Measurements from ENCODE around the gene ACAP2.

Gene ACAP2

DNA sequence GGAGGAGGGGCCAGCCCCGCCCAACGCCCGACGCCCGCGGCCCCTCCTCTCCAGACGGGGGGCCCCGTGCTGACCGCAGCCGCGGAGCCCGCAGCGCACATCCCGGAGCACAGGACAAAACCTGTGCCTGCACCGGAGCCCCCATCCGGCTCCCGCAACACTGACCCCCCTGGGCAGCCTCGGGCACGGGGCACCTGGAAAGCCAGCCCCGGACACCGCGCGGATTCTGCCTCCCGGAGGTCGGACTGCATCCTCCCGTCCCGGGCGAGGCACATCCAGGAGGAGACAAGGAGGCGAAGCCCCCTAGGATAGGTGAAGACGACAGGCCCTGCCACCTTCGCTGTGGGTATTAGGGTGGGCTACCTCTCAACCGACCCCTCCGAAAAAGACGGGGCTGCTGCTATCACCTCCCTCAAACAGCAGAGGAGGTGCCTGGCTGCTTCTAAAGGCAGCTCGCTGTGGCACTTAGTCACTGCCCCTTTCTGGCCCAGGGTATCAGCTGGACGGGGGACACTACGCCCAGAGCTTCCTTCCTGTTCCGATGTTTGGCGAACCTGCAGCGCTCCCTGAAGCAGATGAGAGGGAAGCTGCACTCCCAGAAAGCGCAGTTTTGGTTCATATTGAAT is 182.4 kb downstream of the ACAP2 start:
- DNase-seq (ENCODE audit: low read depth in 3 of 3) = no peak

DNA sequence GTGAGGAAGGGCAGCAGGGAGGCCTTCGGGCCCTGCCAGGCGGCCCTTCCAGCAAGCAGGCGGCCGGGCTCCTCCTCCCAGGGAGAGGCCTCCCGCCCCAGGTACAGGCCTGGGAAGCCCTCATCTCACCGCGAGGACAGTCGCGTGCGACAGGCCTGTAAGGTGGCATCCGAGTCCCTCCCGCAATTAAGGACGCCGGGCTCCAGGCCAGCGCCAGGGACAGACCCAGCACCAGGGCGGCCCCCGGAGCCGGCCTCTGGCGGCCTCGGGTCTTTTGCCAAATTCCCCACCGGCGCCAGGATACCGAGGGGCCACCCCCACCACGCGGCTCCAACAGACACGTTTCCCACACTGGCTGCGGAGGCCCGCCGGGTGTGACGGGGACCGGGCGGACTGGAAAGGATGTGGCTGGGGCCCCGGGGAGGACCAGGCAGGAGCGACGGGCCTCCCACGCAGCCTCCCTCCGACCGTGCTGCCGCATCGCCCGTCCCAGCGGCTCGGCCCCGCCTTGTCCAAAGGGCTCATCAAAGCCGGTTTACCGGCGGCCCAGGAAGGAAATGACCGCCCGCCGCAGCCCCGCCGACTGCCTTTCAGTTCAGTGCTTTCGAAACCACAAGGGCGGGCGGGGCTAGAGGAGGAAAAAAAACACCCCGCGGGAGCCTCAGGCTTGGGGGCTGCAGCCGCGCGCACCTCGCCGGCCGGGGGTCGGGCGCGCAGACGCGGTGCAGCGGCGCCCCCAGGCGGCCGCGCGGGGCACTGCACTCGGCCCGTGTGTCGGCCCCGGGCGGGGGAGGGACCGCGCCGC is 183.1 kb downstream of the ACAP2 start:
- DNase-seq (ENCODE audit: low read depth in 3 of 3) = peak; percentile 70 to 84 (median 72)

DNA sequence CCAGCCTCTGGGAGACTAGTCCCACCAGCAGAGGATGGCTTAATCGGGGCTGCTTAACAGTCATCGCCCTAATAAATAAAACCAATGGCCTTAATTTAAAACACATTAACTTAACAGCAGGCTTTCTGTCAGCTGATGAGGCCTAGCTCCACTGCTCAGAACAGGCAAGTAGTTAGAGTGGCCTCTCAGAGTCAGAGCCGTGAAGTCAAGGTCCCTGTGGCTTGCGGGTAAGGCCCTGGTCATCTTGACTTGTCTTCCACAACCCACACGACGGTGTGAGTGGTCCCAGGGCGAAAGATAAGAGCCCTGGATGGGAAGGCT is 183.7 kb downstream of the ACAP2 start:
- DNase-seq (ENCODE audit: low read depth in 3 of 3) = no peak

DNA sequence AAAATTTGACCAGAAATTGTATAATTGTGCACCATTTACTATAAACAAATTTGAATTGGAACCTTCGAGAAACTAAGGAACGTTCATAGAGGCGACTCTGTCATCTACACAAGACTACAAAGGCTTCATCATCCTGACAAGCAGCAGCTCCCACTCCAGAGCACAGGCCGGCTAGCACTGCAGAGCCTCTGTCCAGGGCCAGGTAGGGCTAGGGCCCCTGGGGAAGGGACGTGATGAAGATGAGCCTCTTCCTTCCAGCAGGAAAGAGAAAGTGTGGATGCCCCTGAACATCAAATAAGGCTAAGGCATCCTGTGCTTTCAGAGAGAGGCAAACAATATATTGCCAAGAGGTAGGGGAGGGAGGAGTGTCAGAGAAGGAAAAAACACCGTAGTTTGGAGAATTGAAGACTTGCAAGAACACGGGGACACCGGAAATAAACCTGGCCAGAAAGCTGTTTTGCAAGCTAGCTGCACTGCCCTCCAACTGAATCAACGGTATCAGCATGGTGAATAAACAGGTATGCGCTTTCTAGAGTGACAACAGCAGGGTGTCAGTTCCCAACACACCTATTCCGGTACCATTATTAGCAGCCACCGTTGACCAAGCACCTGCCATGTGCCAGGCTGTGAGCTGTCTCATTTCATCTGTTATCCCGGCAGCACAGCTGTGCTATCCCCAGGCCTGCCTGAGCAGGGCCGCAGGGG is 184.2 kb downstream of the ACAP2 start:
- no peak for DNase-seq (ENCODE audit: low read depth in 3 of 3)

DNA sequence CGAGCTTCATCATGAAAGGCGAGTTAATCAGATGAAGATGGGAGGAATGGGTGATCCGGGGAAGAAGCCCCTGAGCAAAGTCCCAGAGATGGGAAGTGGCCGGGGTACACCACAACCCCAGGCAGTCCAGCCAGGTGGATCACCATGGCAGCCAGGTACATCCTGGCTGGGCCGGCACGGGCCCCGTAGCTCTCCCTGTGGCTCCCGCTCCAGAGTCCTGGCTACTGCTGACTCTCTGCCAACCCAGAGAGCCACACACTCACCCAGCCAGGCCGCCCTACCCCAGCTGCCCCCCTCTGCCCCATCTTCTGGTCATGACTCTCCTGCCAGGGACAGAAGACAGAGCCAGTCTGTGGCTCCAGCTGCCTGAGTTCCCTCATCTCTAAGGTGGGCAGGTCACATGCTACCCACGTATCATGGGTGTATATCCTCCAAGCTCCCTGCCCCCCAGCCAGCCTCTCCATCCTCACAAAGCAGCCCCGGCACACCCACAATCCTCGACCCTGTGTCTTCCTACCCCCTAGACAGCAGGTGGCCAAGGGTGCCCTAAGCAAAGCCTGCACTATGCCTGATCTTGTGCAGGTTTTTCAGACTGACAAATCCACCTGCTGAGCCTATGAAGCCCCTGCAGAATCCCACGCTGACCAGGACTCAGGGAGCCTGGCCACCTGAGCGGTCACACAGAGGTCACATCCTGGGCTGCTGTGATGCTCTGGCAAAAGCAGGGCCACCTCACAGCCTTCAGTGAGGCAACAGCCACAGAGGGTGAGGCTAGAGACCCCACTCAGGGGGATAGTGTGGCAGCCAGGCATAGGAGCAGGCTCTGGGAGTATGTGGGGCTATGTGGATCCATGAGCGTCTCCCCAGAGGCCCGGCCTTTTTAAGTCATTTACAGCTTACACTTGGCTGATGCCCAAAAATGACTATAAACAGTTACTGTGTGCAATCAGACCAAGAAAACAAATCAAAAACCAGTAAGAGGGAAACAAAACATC is 185.1 kb downstream of the ACAP2 start:
- DNase-seq (ENCODE audit: low read depth in 3 of 3) = no peak

DNA sequence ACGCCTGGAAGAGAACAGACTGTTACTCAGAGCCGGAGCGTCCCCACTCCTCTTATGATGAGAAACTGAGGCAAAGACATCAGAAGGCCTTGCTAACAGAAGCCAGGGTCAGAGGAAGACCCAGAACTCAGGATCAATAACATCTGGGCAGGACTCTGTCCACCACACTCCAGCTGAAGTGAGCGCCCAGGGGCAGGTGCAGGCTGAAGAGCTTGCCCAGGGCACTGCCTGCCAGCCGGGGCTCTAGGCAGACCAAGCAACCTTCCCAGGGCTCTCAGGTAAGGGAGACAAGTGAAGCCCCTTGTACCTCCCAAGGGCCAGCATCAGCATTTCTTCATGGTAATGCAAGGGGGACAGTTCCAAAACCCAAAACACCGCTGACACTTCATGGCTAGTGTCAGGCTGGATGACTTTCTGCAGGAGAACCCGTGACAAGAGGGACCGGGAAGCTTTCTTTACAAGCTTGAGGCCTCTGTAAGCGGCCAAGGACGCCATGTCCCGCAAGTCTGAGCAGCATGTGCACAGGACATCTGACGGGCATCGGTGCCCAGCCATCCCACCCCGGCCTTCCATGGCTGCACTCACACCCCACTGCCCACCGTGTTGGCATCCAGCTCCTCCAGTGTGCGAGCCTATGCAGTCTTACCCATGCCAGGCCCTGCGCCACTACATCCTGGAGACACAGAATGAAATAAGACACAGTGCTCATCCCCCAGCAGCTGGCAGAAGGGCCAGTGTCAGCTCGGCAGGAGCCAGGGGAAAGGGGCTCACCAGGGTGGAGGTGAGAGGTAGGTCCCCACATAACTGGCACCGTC is 186.0 kb downstream of the ACAP2 start:
- no peak for DNase-seq (ENCODE audit: low read depth in 3 of 3)

DNA sequence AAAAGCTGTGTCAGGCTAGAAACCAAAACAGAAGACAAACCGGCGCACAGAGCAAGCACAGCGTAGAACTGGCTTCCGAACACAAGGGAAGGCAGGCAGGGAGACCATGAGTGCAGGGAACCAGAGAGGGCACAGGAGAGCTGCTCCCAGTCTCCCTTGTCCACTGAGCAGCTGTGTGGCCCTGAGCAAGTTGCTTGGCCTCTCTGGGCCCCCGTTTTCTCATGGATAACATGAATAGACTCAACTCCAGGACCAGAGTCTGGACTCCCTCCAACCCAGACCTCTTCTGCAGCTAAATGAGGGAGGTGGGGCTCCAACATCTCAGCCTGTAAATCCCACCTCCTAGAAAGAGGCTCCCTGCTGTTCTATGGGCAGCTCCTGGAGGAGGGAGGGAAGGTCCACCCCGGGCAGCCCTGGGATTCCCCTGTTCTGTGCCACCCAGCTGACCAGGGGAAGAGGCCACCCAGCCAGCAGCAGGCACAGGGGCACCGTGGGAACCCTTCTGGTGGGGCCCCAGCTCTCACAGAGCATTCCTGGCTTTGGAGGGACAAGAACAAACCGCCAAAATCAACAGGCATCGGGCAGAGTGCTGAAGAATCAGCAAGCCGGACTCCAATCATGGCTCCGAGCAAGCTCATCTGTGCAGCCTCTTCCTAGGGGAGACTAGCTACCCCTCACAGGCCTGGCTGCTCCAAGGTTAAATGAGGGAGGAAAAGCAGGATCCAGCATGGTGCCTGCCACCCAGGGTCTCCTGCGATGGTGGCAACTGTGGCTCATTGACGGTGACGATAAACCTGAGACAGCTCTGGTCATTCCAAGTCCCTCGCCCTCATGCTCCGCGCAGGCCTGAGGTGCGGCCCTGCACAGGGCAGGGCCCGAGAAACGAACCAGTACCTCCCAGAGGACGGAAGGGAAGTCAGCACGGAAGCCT is 187.0 kb downstream of the ACAP2 start:
- no peak for DNase-seq (ENCODE audit: low read depth in 3 of 3)

DNA sequence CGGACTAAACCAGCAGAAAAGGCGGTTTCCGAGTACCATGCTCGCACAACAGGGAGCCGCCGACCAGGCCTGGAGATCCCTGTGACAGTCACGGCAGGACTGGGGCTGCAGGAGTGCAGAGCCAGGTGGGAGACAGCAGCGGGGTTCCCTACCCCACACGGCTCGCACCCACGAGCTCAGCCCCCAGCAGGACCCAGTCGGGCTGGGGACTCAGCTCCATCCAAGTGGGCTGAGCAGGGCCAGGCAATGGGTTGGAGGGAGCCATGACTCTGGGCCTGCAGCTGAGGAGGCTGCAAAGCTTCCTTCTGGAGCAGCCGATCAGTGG is 187.7 kb downstream of the ACAP2 start:
- DNase-seq (ENCODE audit: low read depth in 3 of 3) = no peak

DNA sequence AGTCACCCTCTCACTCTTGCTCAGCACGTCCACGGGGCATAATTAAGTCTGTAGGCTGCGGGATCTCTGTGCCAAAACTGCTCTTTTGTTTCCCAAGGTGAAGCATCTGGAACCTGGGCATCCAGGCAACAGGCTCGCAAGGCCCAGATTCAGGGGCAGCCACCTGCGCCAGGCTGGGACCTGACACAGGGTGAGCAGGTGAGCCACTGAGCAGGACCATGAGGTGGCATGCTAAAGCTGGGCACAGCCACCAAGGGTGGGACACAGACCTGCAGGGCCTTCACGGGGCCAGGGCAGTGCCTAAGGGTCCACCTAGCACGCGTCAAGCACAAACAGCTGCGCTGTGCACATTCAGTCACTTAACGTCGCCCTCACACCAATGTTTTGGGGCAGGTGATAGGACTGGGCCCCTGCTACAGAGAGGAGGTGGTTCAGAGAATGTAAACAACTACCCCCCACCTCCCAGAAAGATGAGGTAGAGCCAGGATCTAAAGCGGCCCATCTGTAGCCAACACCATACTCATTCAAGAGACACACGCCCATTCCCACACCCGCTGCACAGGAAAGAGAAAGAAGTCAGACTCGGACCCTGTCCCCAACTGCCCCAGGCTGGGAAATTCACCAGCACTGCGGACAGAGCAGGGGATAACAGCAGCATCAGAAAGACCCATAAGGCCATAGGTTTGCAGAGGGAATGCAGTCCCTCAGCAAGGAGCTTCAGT is 188.2 kb downstream of the ACAP2 start:
- no peak for DNase-seq (ENCODE audit: low read depth in 3 of 3)

DNA sequence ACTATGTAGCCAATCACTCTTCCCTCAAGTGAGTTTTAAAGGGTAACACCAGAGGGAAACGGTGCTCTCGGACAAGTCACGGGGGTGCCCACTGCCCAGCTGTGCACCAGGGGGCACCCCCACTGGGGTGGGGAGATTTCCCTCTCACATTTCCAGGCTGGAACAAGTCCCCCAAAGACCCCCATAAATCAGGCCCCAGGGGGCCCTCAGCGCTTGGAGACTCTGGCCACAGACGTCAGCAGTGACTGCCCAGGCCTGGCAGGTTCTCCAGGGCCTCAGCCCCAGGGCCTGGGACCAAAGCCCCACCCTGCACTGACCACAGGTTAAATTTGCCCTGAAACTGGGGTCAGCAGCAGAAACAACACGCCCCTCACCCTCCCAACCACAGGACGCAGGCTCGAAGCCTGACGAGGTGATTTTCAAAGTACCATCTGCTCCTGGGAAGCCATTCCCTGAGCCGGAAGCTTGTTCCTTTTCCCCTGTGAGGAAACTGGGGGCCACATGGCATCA is 188.8 kb downstream of the ACAP2 start:
- DNase-seq (ENCODE audit: low read depth in 3 of 3) = no peak

DNA sequence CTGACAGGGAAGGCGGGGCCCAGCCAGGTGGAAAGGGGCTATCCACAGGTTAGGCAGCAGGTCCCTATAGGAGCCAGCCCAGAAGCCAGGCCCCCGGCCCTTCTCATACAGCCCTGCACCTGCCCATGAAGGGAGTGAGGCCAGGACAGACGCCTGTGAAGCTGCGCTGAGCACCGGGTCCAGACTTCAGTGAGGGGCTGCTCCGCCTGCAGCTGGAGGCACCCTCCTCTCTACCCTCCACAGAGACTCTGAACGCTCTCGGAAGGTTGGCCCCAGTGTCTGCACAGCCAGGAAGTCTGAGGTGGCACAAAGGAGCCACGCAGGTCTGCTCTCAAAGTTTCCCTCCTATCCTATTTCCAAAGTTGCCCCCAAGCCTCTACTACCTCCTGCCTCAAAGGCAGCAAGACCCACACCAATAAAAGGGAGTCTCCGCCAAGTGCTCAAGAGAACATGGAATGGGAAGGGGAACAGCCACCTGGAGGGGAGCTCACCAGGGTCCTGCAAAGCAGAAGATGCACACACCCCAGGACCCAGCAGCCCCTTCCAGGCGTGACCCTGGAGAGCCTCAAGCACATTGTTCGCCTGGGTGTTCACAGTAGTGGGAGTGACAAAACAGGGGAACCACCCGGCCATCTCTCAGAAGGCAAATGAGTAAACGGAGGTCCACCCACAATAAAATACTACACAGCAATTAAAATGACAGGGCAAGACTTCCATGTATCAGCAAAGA is 191.3 kb downstream of the ACAP2 start:
- no peak for DNase-seq (ENCODE audit: low read depth in 3 of 3)

DNA sequence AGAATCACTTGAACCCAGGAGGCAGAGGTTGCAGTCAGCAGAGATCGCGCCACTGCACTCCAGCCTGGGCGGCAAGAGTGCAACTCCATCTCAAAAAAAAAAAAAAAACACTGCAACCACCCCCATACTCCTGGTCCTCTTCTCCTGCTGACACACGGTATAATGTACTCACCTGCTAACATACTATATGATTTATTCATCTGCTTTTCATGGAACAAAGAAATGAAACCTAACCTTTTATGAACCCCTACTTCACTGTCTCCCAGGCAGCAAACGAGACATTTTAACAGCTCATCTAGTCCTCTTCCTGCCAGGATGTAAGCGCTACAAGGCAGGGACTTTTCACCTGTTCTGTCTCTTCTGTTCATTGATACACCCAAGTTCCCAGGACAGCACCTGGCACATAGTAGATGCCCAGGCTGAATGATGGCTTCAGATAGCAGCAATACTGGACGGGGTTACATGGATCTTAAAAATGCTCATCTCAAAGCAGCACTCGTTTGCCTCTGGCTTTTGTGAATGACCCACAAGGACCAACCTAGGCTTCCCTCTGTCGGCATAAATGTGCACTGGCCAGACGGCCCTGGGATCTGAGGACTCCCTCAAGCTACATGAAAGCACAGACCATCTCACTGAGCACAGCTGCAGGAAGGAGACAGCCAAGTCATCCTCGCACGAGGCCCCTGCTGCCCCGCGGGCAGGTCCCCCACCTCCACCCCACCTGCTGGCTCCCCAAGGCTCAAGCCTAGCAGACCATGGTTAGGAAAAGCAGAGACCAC is 192.2 kb downstream of the ACAP2 start:
- no peak for DNase-seq (ENCODE audit: low read depth in 3 of 3)

DNA sequence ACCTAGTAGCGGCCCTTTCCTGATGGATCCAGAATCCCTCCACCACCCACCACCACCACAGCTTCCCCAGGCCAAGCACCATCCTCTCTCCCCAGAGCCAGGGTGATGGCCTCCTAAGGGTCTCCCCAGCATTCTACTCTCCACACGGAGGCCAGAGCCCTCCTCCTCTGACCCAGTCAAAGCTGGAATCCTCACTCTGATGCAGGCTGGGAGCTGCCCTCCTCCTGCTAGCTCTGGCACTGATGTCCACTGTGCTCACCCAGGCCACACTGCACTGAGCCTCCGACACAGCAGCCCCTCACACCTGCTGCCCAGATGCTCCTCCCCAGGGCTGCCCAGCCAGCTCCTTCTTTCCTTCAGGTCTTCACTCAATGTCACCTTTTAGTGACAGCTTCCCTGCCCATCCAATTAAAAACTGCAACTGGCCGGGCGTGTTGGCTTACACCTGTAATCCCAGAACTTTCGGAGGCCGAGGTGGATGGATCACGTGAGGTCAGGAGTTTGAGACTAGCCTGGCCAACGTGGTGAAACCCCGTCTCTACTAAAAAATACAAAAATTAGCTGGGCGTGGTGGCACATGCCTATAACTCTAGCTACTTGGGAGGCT is 192.9 kb downstream of the ACAP2 start:
- no peak for DNase-seq (ENCODE audit: low read depth in 3 of 3)

DNA sequence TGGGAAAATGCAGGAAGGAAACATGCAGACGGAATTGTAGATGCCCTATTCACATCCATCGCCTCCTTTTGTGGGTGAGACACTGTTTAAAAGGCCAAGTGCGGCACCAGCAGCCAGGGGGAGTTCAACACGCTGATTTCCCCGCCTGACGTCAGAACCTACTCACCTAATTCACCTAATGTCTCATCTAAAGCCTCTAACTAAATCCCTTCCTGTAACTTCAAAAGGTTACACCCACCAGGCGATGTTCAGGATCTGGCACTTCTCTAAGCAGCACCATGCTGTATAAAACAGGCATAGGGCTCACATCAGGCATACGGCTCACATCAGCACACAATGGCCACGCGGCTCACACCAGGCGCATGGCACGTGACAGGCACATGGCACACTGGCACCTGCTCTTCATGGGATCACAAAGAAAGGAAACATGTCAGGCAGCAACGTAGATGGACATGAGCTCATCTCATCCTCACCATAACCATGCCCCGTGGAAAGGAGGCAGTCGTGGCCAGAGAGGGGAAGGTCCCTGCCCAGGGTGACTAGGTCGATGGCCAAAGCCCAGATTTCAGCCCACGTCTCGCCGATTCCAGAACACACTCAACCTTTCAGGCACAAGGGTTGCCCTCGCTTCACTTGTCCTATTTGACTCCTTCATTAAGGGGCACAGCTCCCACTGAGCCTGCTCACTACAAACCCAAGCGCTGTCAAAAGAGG is 193.6 kb downstream of the ACAP2 start:
- DNase-seq (ENCODE audit: low read depth in 3 of 3) = no peak

DNA sequence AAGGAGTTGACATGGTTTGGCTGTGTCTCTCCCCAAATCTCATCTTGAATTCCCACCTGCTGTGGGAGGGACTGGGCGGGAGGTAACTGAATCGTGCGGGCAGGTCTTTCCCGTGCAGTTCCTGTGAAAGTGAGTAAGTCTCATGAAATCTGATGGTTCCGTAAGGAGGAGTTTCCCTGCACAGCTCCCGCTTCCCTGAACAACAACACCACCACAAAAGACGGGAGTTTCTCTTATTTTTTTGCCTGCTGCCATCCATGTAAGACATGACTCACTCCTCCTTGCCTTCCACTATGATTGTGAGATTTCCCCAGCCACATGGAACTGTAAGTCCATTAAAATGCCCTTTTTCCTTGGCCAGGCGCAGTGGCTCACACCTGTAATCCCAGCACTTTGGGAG is 194.5 kb downstream of the ACAP2 start:
- no peak for DNase-seq (ENCODE audit: low read depth in 3 of 3)

DNA sequence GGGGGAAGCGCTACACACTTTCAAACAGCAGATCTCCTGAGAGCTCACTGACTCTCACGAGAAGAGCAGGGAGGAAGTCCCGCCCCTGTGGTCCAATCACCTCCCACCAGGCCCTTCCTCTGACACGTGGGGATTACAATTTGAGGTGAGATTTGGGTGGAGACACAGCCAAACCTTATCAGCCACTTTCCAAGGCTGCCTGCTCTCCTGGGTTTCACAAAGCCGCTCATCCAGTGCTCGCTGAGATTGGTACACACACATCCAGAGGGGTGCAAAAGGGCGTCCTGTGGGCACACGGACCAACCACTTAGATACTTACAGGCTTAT is 195.0 kb downstream of the ACAP2 start:
- no peak for DNase-seq (ENCODE audit: low read depth in 3 of 3)

Data from stimulated activated CD4-positive, alpha-beta T cell treated with anti-CD3 and anti-CD28 coated beads, TNF-alpha, amount 100 ng/mL, for 24 hours (primary cell).